Liver (tissue), 3 donors: ENCODE measurements around the gene MAML3.

ENCODE experiments used
- ATF3 ChIP-seq: IDR thresholded peaks from 2 replicates; pipeline ENCODE4 v1.6.1; 2016; ENCODE audit warnings: antibody characterized with exemption
- CTCF ChIP-seq: fragments of 150-350 bp; IDR thresholded peaks from 2 replicates; pipeline ENCODE4 v1.5.1; 2017; ENCODE audit warnings: improper control_type of control experiment, low read depth, low read length; ENCODE audit not compliant: missing input control
- FOXA1 ChIP-seq: IDR thresholded peaks from 2 replicates; pipeline ENCODE4 v1.6.1; 2016; ENCODE audit warnings: antibody characterized with exemption
- GABPA ChIP-seq, 2 donors: IDR thresholded peaks in 1 of 2; conservative IDR thresholded peaks in 1 of 2; 2 replicates each; pipeline ENCODE4 v1.6.1; 2016; ENCODE audit warnings: antibody characterized with exemption in 2 of 2, mild to moderate bottlenecking in 1 of 2, moderate library complexity in 1 of 2
- HNF4G ChIP-seq: IDR thresholded peaks from 2 replicates; pipeline ENCODE4 v1.6.1; 2016; ENCODE audit warnings: antibody characterized with exemption
- JUND ChIP-seq, 2 donors: IDR thresholded peaks; 2 replicates each; pipeline ENCODE4 v1.6.1; 2016; ENCODE audit warnings: antibody characterized with exemption in 2 of 2
- RAD21 ChIP-seq, 2 donors: IDR thresholded peaks; 2 replicates each; pipeline ENCODE4 v1.6.1; 2016; ENCODE audit warnings: antibody characterized with exemption in 2 of 2, mild to moderate bottlenecking in 2 of 2
- REST ChIP-seq: IDR thresholded peaks from 2 replicates; pipeline ENCODE4 v1.6.1; 2016; ENCODE audit warnings: antibody characterized with exemption, mild to moderate bottlenecking
- SP1 ChIP-seq: IDR thresholded peaks from 2 replicates; pipeline ENCODE4 v1.6.1; 2018; ENCODE audit warnings: antibody characterized with exemption, mild to moderate bottlenecking
- donor health status: healthy.
- donor health status: healthy.

- no peak for TF ChIP-seq HNF4G
- TF ChIP-seq CTCF: no peak
- TF ChIP-seq SP1: no peak
- TF ChIP-seq JUND (IDR thresholded peaks at IDR 0.05): no peak
- TF ChIP-seq GABPA (IDR thresholded peaks at IDR 0.05 in 1 of 2, conservative IDR thresholded peaks at IDR 0.05 in 1 of 2): no peak
- no peak for TF ChIP-seq RAD21 (IDR thresholded peaks at IDR 0.05)
- no peak for TF ChIP-seq FOXA1
- no peak for TF ChIP-seq REST
- no peak for TF ChIP-seq ATF3
Observed at GRCh38 chr4:139776235-139776634, 377.7 kb downstream of the MAML3 start.
